H9 (cell line): ENCODE results near the gene ZNF800. TPM values are rescaled to one million over a fixed set of nuclear protein-coding genes. Genes with fewer than 3 reads are reported as not detected.

ENCODE experiments used
- DNase-seq: peaks from one replicate; pipeline ENCODE4 v3.0.0-alpha.2; 2017
- H2AFZ ChIP-seq: one replicate; pipeline ENCODE4 v1.6.1; 2013; ENCODE audit warnings: mild to moderate bottlenecking, low read length, control low read depth, moderate library complexity
- H2AK5ac ChIP-seq: 2 replicates; pipeline ENCODE4 v1.6.1; 2013; ENCODE audit warnings: low read length, control low read depth, mixed read lengths; ENCODE audit not compliant: insufficient read length
- H2BK120ac ChIP-seq: one replicate; pipeline ENCODE4 v1.6.1; 2013; ENCODE audit warnings: low read depth, mild to moderate bottlenecking, low read length, control low read depth, inconsistent platforms; ENCODE audit not compliant: poor library complexity, severe bottlenecking
- H2BK12ac ChIP-seq: 2 replicates; pipeline ENCODE4 v1.6.1; 2013; ENCODE audit warnings: low read length, control low read depth, mixed read lengths, low read depth; ENCODE audit not compliant: insufficient read length
- H2BK15ac ChIP-seq: 2 replicates; pipeline ENCODE4 v1.6.1; 2013; ENCODE audit warnings: low read depth, low read length, control low read depth
- H2BK20ac ChIP-seq: one replicate; pipeline ENCODE4 v1.6.1; 2013; ENCODE audit warnings: low read depth, mild to moderate bottlenecking, low read length, control low read depth, inconsistent platforms; ENCODE audit not compliant: poor library complexity, severe bottlenecking
- H2BK5ac ChIP-seq: 2 replicates; pipeline ENCODE4 v1.6.1; 2013; ENCODE audit warnings: low read length, control low read depth, mixed read lengths; ENCODE audit not compliant: insufficient read length
- H3K14ac ChIP-seq: 2 replicates; pipeline ENCODE4 v1.6.1; 2013; ENCODE audit warnings: low read length, control low read depth; ENCODE audit not compliant: insufficient read depth
- H3K18ac ChIP-seq: 2 replicates; pipeline ENCODE4 v1.6.1; 2013; ENCODE audit warnings: low read depth, mild to moderate bottlenecking, mixed read lengths, low read length, control low read depth; ENCODE audit not compliant: insufficient read length
- H3K23ac ChIP-seq: 2 replicates; pipeline ENCODE4 v1.6.1; 2013; ENCODE audit warnings: low read length, control low read depth, mixed read lengths, low read depth; ENCODE audit not compliant: insufficient read length
- H3K23me2 ChIP-seq: 2 replicates; pipeline ENCODE4 v1.6.1; 2013; ENCODE audit warnings: low read depth, mild to moderate bottlenecking, mixed read lengths, low read length, control low read depth; ENCODE audit not compliant: insufficient read length, poor library complexity, severe bottlenecking
- H3K27ac ChIP-seq: 2 replicates; pipeline ENCODE4 v1.5.1; 2013; ENCODE audit warnings: low read length, control low read depth, mixed read lengths, low read depth; ENCODE audit not compliant: insufficient read length
- H3K27me3 ChIP-seq: 2 replicates; pipeline ENCODE4 v1.6.1; 2013; ENCODE audit warnings: low read length, control low read depth, inconsistent platforms; ENCODE audit not compliant: insufficient read depth
- H3K4ac ChIP-seq: 2 replicates; pipeline ENCODE4 v1.6.1; 2013; ENCODE audit warnings: low read depth, mild to moderate bottlenecking, control low read depth, inconsistent platforms, low read length, moderate library complexity
- H3K4me1 ChIP-seq: 2 replicates; pipeline ENCODE4 v1.6.1; 2013; ENCODE audit warnings: low read length, control low read depth, inconsistent platforms; ENCODE audit not compliant: insufficient read depth
- H3K4me2 ChIP-seq: 2 replicates; pipeline ENCODE4 v1.6.1; 2013; ENCODE audit warnings: low read length, control low read depth, mixed read lengths; ENCODE audit not compliant: insufficient read length, insufficient read depth
- H3K56ac ChIP-seq: 2 replicates; pipeline ENCODE4 v1.6.1; 2013; ENCODE audit warnings: low read depth, mild to moderate bottlenecking, mixed read lengths, low read length, control low read depth; ENCODE audit not compliant: insufficient read length
- H3K79me1 ChIP-seq: 2 replicates; pipeline ENCODE4 v1.6.1; 2013; ENCODE audit warnings: low read depth, mild to moderate bottlenecking, moderate library complexity, low read length, control low read depth, inconsistent platforms; ENCODE audit not compliant: insufficient read depth, poor library complexity, severe bottlenecking
- H3K79me2 ChIP-seq: 2 replicates; pipeline ENCODE4 v1.6.1; 2013; ENCODE audit warnings: low read length, control low read depth, inconsistent platforms; ENCODE audit not compliant: insufficient read depth
- H3K9ac ChIP-seq: 2 replicates; pipeline ENCODE4 v1.6.1; 2013; ENCODE audit warnings: low read length, control low read depth, mixed read lengths; ENCODE audit not compliant: insufficient read length; ENCODE audit errors: extremely low read depth
- H3K9me3 ChIP-seq: one replicate; pipeline ENCODE4 v1.6.1; 2013; ENCODE audit warnings: low read depth, low read length, inconsistent platforms; ENCODE audit not compliant: control insufficient read depth
- H3T11ph ChIP-seq: one replicate; pipeline ENCODE4 v1.6.1; 2013; ENCODE audit warnings: mild to moderate bottlenecking, low read length, control low read depth, inconsistent platforms
- H4K20me1 ChIP-seq: one replicate; pipeline ENCODE4 v1.6.1; 2013; ENCODE audit not compliant: control insufficient read depth, insufficient read length, insufficient read depth
- H4K5ac ChIP-seq: 2 replicates; pipeline ENCODE4 v1.6.1; 2013; ENCODE audit warnings: low read depth, mild to moderate bottlenecking, mixed read lengths, low read length, control low read depth; ENCODE audit not compliant: insufficient read length
- H4K8ac ChIP-seq: replicated peaks from 2 replicates; pipeline ENCODE4 v1.6.1; 2013; ENCODE audit warnings: low read length, control low read depth, mixed read lengths, low read depth; ENCODE audit not compliant: insufficient read length
- H4K91ac ChIP-seq: 2 replicates; pipeline ENCODE4 v1.6.1; 2013; ENCODE audit warnings: low read depth, mild to moderate bottlenecking, moderate library complexity, mixed read lengths, low read length, control low read depth; ENCODE audit not compliant: insufficient read length
- H3K27ac Mint-ChIP-seq, 3 experiments: 2 replicates in 2 of 3; 3 replicates in 1 of 3; pipeline ENCODE4 v1.8.0; 2020 to 2021; ENCODE audit warnings: mixed read lengths in 3 of 3, mild to moderate bottlenecking in 1 of 3, moderate library complexity in 1 of 3
- H3K27me3 Mint-ChIP-seq: 2 replicates; pipeline ENCODE4 v1.8.0; 2021; ENCODE audit warnings: low read depth, mild to moderate bottlenecking, moderate library complexity, mixed read lengths
- H3K36me3 Mint-ChIP-seq, 3 experiments: 2 replicates in 2 of 3; 3 replicates in 1 of 3; pipeline ENCODE4 v1.8.0; 2020 to 2021; ENCODE audit warnings: low read depth in 3 of 3, mixed read lengths in 3 of 3; ENCODE audit not compliant: insufficient read depth in 1 of 3
- H3K4me1 Mint-ChIP-seq, 2 experiments: 2 replicates each; pipeline ENCODE4 v1.8.0; 2020; ENCODE audit warnings: mixed read lengths in 2 of 2
- H3K4me3 Mint-ChIP-seq, 2 experiments: 2 replicates in 1 of 2; 3 replicates in 1 of 2; pipeline ENCODE4 v1.8.0; 2020 to 2021; ENCODE audit warnings: mild to moderate bottlenecking in 2 of 2, mixed read lengths in 2 of 2, moderate library complexity in 1 of 2
- H3K9me3 Mint-ChIP-seq, 2 experiments: 2 replicates in 1 of 2; 3 replicates in 1 of 2; pipeline ENCODE4 v1.8.0; 2020; ENCODE audit warnings: mild to moderate bottlenecking in 2 of 2, mixed read lengths in 2 of 2, moderate library complexity in 1 of 2
- WGBS: extraction: QIAGEN DNeasy Blood & Tissue Kit; methylation state at CpG from one replicate; pipeline ENCODE4 v1.1.7; 2013; ENCODE audit warnings: missing lambda C conversion rate, low lambda C conversion rate, mixed read lengths; ENCODE audit not compliant: insufficient read length; ENCODE audit errors: extremely low coverage; 5-methylcytosine and 5-hydroxymethylcytosine counted together
- total RNA-seq: library from RNA; stranded (reverse); gene quantifications from 2 replicates; pipeline ENCODE4 v1.2.1, GENCODE V29; 2021
- TF ChIP-seq, protein P1 (sequence below): fragments of 200-600 bp; sonication (generic); conservative IDR thresholded peaks from 3 replicates; pipeline ENCODE4 v1.8.0; 2021; ENCODE audit warnings: antibody characterized with exemption, mild to moderate bottlenecking

Gene ZNF800
- total RNA-seq, 1 experiment from 2014 or later, result 11.0 TPM

DNA sequence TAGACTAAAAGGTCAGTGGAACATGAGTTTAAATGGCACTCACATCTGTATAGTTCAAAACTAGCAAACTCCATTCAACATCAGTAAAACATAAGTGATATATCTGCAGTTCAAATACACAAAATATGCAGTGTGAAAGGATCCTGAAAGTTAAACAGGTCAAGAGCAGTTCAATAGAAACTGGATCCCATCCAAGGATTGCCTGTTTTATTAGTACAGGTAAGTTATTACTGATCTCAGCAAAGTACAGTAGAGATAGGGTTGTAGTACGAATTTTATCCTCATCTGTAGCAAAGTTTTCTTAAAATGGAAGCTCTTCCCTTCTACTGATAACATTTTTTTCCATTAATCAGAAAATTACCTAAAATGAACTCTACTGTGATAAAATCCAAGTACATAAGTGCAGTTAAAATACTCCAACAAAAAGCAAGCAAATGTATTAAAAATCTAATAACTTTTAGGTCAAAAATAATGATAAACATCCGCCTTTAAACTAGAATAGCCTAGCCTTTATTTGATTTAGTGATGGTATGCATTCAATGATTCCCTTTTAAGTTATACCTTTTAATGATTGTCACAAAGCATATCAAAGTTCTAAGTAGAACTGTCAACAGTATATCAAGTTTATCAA, 2.2 kb downstream of the ZNF800 start:
- Histone ChIP-seq H3K79me2 (no peaks in the 10 kb centered on the region; the same call in 1 of the 2 replicates), H3K23me2 (peaks cover 11% of the 10 kb centered on the region), H3K56ac (no peak overlapping the region), H3K79me1 (no peaks in the 10 kb centered on the region), H3K9me3 (no peaks in the 10 kb centered on the region), H2BK15ac (no peak overlapping the region), H3K18ac (no peak overlapping the region), H3K4ac (no peak overlapping the region), H3K14ac (no peak overlapping the region), H2AK5ac (no peak overlapping the region), H2BK12ac (no peak overlapping the region), H3K27ac (no peak overlapping the region), H4K5ac (no peak overlapping the region), H3T11ph (no peak overlapping the region), H2BK120ac (no peak overlapping the region), H3K27me3 (peaks cover 4% of the 10 kb centered on the region; the same call in 1 of the 2 replicates), H4K20me1 (no peaks in the 10 kb centered on the region), H3K4me2 (no peak overlapping the region), H2BK5ac (no peak overlapping the region), H2AFZ (no peak overlapping the region), H4K8ac (no peak overlapping the region), H3K23ac (no peak overlapping the region), H4K91ac (no peak overlapping the region), H2BK20ac (no peak overlapping the region), H3K4me1 (no peaks in the 10 kb centered on the region), H3K9ac (no peak overlapping the region)
- Mint-ChIP-seq H3K9me3 (no peaks in the 10 kb centered on the region; a peak in 2 of 5 replicates), H3K27me3 (peaks cover 33% of the 10 kb centered on the region), H3K36me3 (peaks cover 0 to 19% (median 0%) of the 10 kb centered on the region in 3 experiments; a peak in 3 of 7 replicates), H3K4me3 (no peak overlapping the region), H3K27ac (no peak overlapping the region), H3K4me1 (peaks cover 4 to 15% of the 10 kb centered on the region in 2 experiments; a peak in 3 of 4 replicates)
- DNase-seq, result no peak
- TF ChIP-seq, protein P1, sequence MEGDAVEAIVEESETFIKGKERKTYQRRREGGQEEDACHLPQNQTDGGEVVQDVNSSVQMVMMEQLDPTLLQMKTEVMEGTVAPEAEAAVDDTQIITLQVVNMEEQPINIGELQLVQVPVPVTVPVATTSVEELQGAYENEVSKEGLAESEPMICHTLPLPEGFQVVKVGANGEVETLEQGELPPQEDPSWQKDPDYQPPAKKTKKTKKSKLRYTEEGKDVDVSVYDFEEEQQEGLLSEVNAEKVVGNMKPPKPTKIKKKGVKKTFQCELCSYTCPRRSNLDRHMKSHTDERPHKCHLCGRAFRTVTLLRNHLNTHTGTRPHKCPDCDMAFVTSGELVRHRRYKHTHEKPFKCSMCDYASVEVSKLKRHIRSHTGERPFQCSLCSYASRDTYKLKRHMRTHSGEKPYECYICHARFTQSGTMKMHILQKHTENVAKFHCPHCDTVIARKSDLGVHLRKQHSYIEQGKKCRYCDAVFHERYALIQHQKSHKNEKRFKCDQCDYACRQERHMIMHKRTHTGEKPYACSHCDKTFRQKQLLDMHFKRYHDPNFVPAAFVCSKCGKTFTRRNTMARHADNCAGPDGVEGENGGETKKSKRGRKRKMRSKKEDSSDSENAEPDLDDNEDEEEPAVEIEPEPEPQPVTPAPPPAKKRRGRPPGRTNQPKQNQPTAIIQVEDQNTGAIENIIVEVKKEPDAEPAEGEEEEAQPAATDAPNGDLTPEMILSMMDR, result no peak
- no CpG with 5 or more reads among the region's 2 CpGs for WGBS
